ENCODE data around the gene PPIP5K1. TPM values are rescaled to one million over a fixed set of nuclear protein-coding genes. Genes with fewer than 3 reads are reported as not detected.

The PPIP5K1 gene
- total RNA-seq, 1 experiment from 2014 or later, result 34.4 TPM

DNA sequence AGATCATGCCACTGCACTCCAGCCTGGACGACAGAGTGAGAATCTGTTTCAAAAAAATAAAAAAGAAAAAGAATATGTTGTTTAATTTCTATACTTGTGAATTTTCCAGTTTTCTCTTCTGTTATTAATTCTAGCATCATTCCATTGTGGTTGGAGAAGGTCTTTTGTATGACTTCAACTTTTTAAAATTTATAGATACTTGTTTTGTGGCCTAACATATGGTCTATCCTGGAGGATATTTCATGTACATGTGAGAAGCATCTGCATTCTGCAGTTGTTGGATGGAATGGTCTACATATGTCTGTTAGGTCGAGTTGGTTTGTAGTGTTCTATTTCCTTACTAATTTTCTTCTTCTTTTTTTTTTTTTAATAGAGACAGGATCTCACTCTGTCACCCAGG, 37.0 kb downstream of the PPIP5K1 start:
- Mint-ChIP-seq H3K4me3 (no peak overlapping the region), H3K36me3 (no peaks in the 10 kb centered on the region), H3K4me1 (no peaks in the 10 kb centered on the region), H3K27me3 (ENCODE audit: low read depth) (no peaks in the 10 kb centered on the region), H3K27ac (no peak overlapping the region), H3K9me3 (no peaks in the 10 kb centered on the region)
- POLR2A ChIA-PET, result no interaction called here
- ATAC-seq (no peak), DNase-seq (ENCODE audit: low spot score) (no peak)
- TF ChIP-seq ZNF317 (CRISPR knock-in tag; IDR thresholded peaks at IDR 0.05; ENCODE audit: borderline replicate concordance, low read depth) (no peak), ZNF263 (CRISPR knock-in tag; IDR thresholded peaks at IDR 0.05; ENCODE audit: low read depth) (no peak), RORB (CRISPR knock-in tag; IDR thresholded peaks at IDR 0.05) (no peak), TEAD1 (CRISPR knock-in tag; IDR thresholded peaks at IDR 0.05) (no peak), NR1H2 (CRISPR knock-in tag; IDR thresholded peaks at IDR 0.05) (no peak), NR3C1 (CRISPR knock-in tag; conservative IDR thresholded peaks at IDR 0.05; ENCODE audit: low read depth) (no peak), FOXK1 (CRISPR knock-in tag; IDR thresholded peaks at IDR 0.05) (no peak), MYBL2 (CRISPR knock-in tag; IDR thresholded peaks at IDR 0.05) (no peak), ZNF671 (CRISPR knock-in tag; IDR thresholded peaks at IDR 0.05) (no peak), OVOL2 (CRISPR knock-in tag; IDR thresholded peaks at IDR 0.05; ENCODE audit: borderline replicate concordance) (no peak), FOXP1 (CRISPR knock-in tag; IDR thresholded peaks at IDR 0.05; ENCODE audit: borderline replicate concordance) (no peak)
- TF ChIP-seq, protein P1, sequence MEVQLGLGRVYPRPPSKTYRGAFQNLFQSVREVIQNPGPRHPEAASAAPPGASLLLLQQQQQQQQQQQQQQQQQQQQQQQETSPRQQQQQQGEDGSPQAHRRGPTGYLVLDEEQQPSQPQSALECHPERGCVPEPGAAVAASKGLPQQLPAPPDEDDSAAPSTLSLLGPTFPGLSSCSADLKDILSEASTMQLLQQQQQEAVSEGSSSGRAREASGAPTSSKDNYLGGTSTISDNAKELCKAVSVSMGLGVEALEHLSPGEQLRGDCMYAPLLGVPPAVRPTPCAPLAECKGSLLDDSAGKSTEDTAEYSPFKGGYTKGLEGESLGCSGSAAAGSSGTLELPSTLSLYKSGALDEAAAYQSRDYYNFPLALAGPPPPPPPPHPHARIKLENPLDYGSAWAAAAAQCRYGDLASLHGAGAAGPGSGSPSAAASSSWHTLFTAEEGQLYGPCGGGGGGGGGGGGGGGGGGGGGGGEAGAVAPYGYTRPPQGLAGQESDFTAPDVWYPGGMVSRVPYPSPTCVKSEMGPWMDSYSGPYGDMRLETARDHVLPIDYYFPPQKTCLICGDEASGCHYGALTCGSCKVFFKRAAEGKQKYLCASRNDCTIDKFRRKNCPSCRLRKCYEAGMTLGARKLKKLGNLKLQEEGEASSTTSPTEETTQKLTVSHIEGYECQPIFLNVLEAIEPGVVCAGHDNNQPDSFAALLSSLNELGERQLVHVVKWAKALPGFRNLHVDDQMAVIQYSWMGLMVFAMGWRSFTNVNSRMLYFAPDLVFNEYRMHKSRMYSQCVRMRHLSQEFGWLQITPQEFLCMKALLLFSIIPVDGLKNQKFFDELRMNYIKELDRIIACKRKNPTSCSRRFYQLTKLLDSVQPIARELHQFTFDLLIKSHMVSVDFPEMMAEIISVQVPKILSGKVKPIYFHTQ (CRISPR knock-in tag; IDR thresholded peaks at IDR 0.05), result no peak
- TF ChIP-seq, protein P2, sequence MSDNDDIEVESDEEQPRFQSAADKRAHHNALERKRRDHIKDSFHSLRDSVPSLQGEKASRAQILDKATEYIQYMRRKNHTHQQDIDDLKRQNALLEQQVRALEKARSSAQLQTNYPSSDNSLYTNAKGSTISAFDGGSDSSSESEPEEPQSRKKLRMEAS (CRISPR knock-in tag; IDR thresholded peaks at IDR 0.05), result no peak
- TF ChIP-seq, protein P3, sequence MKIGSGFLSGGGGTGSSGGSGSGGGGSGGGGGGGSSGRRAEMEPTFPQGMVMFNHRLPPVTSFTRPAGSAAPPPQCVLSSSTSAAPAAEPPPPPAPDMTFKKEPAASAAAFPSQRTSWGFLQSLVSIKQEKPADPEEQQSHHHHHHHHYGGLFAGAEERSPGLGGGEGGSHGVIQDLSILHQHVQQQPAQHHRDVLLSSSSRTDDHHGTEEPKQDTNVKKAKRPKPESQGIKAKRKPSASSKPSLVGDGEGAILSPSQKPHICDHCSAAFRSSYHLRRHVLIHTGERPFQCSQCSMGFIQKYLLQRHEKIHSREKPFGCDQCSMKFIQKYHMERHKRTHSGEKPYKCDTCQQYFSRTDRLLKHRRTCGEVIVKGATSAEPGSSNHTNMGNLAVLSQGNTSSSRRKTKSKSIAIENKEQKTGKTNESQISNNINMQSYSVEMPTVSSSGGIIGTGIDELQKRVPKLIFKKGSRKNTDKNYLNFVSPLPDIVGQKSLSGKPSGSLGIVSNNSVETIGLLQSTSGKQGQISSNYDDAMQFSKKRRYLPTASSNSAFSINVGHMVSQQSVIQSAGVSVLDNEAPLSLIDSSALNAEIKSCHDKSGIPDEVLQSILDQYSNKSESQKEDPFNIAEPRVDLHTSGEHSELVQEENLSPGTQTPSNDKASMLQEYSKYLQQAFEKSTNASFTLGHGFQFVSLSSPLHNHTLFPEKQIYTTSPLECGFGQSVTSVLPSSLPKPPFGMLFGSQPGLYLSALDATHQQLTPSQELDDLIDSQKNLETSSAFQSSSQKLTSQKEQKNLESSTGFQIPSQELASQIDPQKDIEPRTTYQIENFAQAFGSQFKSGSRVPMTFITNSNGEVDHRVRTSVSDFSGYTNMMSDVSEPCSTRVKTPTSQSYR (CRISPR knock-in tag; IDR thresholded peaks at IDR 0.05), result no peak
- TF ChIP-seq, protein P4, sequence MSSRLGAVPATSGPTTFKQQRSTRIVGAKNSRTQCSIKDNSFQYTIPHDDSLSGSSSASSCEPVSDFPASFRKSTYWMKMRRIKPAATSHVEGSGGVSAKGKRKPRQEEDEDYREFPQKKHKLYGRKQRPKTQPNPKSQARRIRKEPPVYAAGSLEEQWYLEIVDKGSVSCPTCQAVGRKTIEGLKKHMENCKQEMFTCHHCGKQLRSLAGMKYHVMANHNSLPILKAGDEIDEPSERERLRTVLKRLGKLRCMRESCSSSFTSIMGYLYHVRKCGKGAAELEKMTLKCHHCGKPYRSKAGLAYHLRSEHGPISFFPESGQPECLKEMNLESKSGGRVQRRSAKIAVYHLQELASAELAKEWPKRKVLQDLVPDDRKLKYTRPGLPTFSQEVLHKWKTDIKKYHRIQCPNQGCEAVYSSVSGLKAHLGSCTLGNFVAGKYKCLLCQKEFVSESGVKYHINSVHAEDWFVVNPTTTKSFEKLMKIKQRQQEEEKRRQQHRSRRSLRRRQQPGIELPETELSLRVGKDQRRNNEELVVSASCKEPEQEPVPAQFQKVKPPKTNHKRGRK (CRISPR knock-in tag; IDR thresholded peaks at IDR 0.05; ENCODE audit: borderline replicate concordance), result no peak
- TF ChIP-seq, protein P5, sequence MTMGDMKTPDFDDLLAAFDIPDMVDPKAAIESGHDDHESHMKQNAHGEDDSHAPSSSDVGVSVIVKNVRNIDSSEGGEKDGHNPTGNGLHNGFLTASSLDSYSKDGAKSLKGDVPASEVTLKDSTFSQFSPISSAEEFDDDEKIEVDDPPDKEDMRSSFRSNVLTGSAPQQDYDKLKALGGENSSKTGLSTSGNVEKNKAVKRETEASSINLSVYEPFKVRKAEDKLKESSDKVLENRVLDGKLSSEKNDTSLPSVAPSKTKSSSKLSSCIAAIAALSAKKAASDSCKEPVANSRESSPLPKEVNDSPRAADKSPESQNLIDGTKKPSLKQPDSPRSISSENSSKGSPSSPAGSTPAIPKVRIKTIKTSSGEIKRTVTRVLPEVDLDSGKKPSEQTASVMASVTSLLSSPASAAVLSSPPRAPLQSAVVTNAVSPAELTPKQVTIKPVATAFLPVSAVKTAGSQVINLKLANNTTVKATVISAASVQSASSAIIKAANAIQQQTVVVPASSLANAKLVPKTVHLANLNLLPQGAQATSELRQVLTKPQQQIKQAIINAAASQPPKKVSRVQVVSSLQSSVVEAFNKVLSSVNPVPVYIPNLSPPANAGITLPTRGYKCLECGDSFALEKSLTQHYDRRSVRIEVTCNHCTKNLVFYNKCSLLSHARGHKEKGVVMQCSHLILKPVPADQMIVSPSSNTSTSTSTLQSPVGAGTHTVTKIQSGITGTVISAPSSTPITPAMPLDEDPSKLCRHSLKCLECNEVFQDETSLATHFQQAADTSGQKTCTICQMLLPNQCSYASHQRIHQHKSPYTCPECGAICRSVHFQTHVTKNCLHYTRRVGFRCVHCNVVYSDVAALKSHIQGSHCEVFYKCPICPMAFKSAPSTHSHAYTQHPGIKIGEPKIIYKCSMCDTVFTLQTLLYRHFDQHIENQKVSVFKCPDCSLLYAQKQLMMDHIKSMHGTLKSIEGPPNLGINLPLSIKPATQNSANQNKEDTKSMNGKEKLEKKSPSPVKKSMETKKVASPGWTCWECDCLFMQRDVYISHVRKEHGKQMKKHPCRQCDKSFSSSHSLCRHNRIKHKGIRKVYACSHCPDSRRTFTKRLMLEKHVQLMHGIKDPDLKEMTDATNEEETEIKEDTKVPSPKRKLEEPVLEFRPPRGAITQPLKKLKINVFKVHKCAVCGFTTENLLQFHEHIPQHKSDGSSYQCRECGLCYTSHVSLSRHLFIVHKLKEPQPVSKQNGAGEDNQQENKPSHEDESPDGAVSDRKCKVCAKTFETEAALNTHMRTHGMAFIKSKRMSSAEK (CRISPR knock-in tag; IDR thresholded peaks at IDR 0.05; ENCODE audit: borderline replicate concordance), result no peak
- TF ChIP-seq, protein P6, sequence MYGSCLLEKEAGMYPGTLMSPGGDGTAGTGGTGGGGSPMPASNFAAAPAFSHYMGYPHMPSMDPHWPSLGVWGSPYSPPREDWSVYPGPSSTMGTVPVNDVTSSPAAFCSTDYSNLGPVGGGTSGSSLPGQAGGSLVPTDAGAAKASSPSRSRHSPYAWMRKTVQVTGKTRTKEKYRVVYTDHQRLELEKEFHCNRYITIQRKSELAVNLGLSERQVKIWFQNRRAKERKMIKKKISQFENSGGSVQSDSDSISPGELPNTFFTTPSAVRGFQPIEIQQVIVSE (CRISPR knock-in tag; IDR thresholded peaks at IDR 0.05; ENCODE audit: borderline replicate concordance), result no peak
- TF ChIP-seq, protein P7, sequence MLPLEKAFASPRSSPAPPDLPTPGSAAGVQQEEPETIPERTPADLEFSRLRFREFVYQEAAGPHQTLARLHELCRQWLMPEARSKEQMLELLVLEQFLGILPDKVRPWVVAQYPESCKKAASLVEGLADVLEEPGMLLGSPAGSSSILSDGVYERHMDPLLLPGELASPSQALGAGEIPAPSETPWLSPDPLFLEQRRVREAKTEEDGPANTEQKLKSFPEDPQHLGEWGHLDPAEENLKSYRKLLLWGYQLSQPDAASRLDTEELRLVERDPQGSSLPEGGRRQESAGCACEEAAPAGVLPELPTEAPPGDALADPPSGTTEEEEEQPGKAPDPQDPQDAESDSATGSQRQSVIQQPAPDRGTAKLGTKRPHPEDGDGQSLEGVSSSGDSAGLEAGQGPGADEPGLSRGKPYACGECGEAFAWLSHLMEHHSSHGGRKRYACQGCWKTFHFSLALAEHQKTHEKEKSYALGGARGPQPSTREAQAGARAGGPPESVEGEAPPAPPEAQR (CRISPR knock-in tag; IDR thresholded peaks at IDR 0.05), result no peak
- TF ChIP-seq, protein P8, sequence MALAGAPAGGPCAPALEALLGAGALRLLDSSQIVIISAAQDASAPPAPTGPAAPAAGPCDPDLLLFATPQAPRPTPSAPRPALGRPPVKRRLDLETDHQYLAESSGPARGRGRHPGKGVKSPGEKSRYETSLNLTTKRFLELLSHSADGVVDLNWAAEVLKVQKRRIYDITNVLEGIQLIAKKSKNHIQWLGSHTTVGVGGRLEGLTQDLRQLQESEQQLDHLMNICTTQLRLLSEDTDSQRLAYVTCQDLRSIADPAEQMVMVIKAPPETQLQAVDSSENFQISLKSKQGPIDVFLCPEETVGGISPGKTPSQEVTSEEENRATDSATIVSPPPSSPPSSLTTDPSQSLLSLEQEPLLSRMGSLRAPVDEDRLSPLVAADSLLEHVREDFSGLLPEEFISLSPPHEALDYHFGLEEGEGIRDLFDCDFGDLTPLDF (CRISPR knock-in tag; IDR thresholded peaks at IDR 0.05), result no peak
- TF ChIP-seq, protein P9, sequence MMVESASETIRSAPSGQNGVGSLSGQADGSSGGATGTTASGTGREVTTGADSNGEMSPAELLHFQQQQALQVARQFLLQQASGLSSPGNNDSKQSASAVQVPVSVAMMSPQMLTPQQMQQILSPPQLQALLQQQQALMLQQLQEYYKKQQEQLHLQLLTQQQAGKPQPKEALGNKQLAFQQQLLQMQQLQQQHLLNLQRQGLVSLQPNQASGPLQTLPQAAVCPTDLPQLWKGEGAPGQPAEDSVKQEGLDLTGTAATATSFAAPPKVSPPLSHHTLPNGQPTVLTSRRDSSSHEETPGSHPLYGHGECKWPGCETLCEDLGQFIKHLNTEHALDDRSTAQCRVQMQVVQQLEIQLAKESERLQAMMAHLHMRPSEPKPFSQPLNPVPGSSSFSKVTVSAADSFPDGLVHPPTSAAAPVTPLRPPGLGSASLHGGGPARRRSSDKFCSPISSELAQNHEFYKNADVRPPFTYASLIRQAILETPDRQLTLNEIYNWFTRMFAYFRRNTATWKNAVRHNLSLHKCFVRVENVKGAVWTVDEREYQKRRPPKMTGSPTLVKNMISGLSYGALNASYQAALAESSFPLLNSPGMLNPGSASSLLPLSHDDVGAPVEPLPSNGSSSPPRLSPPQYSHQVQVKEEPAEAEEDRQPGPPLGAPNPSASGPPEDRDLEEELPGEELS (CRISPR knock-in tag; IDR thresholded peaks at IDR 0.05), result no peak
- CTCF ChIA-PET, result interaction anchor here (1.2 kb wide), 1 partner anchor 25 kb away, joined by 4 read pairs; no protein-coding TSS in a partner anchor
